IPS DF 6.9 (cell line): ENCODE results near the gene MDFIC.

Source experiments
- DNase-seq: peaks from one replicate; pipeline ENCODE4 v3.0.0-alpha.2; 2013; ENCODE audit warnings: low read depth, low spot score
- H3K27ac ChIP-seq: one replicate; pipeline ENCODE4 v1.5.1; 2013; ENCODE audit warnings: low read length, control low read depth
- H3K27me3 ChIP-seq: 2 replicates; pipeline ENCODE4 v1.6.1; 2013; ENCODE audit warnings: mild to moderate bottlenecking, low read length; ENCODE audit not compliant: control insufficient read depth, insufficient read depth
- H3K36me3 ChIP-seq: 2 replicates; pipeline ENCODE4 v1.6.1; 2013; ENCODE audit warnings: low read length; ENCODE audit not compliant: control insufficient read depth, insufficient read depth
- H3K4me1 ChIP-seq: 2 replicates; pipeline ENCODE4 v1.6.1; 2013; ENCODE audit warnings: low read length; ENCODE audit not compliant: control insufficient read depth, insufficient read depth
- H3K4me3 ChIP-seq: 2 replicates; pipeline ENCODE4 v1.5.1; 2013; ENCODE audit warnings: mild to moderate bottlenecking, low read length
- H3K9me3 ChIP-seq: 2 replicates; pipeline ENCODE4 v1.6.1; 2013; ENCODE audit warnings: low read length, inconsistent platforms; ENCODE audit not compliant: control insufficient read depth, insufficient read depth
- WGBS: extraction: QIAGEN DNeasy Blood & Tissue Kit; methylation state at CpG from one replicate; pipeline ENCODE4 v1.1.7; 2013; ENCODE audit warnings: mixed read lengths, missing lambda C conversion rate; ENCODE audit not compliant: insufficient read length, insufficient coverage; 5-methylcytosine and 5-hydroxymethylcytosine counted together

The MDFIC gene

DNA sequence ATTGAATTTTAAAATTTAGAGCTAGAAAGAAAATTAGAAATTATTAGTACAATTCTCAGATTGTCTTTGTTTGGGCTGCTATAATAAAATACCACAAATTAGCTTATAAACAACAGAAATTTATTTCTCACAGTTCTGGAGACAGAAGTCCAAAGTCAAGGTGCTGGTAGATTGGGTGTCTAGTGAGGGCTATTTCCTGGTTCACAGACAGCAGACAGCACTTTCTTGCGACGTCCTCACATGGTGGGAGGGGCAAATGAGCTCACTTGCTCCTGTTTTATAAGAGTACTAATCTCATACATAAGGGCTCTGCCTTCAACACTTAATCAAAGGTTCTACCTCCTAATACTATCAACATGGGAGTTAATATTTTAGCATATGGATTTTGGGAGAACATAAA, 134.1 kb downstream of the MDFIC start:
- no peaks in the 10 kb centered on the region for H3K36me3 ChIP-seq
- no peaks in the 10 kb centered on the region for H3K9me3 ChIP-seq
- no peaks in the 10 kb centered on the region for H3K27me3 ChIP-seq
- no peak overlapping the region for H3K4me3 ChIP-seq
- DNase-seq, result no peak
- no peaks in the 10 kb centered on the region for H3K4me1 ChIP-seq
- no CpG with 5 or more reads among the region's 2 CpGs for WGBS
- H3K27ac ChIP-seq, result no peak overlapping the region

DNA sequence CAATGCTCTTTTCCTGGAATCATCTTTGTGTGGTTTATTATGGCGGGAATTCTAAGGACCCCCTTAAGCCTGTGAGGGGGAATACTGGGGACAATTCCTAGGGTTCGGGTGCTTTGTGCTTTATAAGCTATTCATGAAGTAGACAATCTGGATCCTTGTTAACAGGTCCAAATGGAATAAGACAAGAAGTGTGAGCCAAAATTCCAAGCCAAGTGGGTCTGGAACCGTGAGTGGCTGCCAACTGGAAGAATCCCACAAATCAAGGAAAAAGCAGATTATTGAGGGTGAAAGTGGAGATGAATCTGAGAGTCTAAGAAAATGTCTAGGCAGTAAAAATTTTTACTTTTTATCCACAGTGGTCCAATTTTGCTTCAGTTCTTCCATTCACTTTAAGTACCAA, 136.8 kb downstream of the MDFIC start:
- H3K27me3 ChIP-seq, result no peaks in the 10 kb centered on the region
- no peak for DNase-seq
- no CpG with 5 or more reads among the region's 3 CpGs for WGBS
- no peak overlapping the region for H3K27ac ChIP-seq
- H3K4me1 ChIP-seq, result no peaks in the 10 kb centered on the region
- no peak overlapping the region for H3K4me3 ChIP-seq
- H3K9me3 ChIP-seq, result no peaks in the 10 kb centered on the region
- no peaks in the 10 kb centered on the region for H3K36me3 ChIP-seq

DNA sequence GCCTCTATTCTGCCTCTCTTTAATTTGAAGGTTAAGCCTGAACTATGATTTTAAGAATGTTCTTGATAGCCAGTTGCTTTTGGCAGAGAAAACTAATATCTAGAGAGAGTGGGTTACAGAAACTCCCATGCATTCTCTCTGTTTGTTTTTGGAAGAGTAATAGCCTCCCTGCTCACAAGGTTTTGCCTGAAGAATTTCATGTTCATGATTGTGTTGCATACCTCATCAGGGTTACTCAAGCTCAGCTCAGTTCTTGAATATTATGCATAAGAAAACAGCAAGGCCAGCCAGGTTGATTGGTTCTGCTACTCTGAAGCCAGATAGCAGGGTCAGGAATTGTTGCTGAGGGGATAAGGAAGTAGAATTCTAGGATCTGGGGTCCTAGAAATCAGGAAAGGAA, 137.4 kb downstream of the MDFIC start:
- Histone ChIP-seq H3K4me1 (no peaks in the 10 kb centered on the region), H3K27me3 (no peaks in the 10 kb centered on the region), H3K27ac (no peak overlapping the region), H3K36me3 (no peaks in the 10 kb centered on the region), H3K4me3 (no peak overlapping the region), H3K9me3 (no peaks in the 10 kb centered on the region)
- no peak for DNase-seq

DNA sequence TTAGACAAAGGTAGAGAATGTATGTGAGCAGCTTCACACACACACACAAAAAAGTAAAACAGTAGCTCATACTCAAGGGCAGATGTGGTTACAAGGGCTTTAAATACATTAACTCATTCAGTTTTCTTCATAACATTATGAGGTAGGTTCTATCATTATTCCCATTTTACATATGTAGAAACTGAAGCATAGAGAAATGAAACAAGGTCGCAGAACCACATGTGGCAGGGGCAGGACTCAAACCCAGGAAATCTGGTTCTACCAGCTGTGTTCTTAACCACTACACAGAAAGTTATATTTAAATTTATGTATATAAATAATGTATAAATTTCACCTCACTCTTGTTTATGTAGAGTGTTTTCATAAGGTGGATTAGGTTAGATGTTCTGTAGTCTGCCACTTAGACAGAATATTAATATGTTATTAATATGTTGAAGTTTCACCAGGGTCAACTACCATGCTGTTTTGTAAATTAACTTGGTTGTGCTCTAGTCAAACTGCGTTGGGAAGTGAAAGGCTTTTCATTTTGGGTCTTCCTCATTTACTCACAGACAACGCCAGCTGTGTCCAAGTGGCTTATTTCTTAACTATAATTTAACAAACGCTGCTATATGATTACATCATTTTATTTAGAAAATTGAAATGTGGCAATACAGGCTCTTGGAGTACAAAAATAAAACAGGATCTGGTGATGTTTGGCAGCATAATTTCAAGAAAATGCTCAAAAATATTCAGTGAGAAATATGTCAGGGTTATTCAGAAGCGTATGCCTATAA, 138.4 kb downstream of the MDFIC start:
- Histone ChIP-seq H3K36me3 (no peaks in the 10 kb centered on the region), H3K4me3 (no peak overlapping the region), H3K4me1 (no peaks in the 10 kb centered on the region), H3K27ac (no peak overlapping the region), H3K27me3 (no peaks in the 10 kb centered on the region), H3K9me3 (no peaks in the 10 kb centered on the region)
- WGBS, result no CpG with 5 or more reads among the region's 5 CpGs
- no peak for DNase-seq

DNA sequence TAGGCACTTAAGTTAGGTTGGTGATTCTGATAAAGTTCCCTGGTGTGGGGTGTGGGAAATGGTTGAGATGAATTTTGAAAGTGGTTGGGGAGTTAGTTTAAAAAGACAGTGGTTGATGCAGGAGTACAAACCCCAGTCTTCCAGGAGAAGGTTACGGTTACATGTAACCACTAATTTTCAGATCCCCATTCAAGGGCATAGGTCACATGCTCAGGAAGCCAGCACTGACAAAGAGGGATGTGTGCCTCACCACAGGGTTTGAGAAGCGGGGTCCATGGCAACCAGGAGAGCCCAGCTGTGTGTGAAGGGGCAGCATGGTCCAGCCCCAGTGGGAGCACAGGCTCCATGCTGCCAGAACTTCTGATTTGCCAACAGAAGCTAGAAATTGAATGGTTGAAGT, 144.2 kb downstream of the MDFIC start:
- no peaks in the 10 kb centered on the region for H3K9me3 ChIP-seq
- WGBS, result no CpG with 5 or more reads among the region's 2 CpGs
- H3K27me3 ChIP-seq, result no peaks in the 10 kb centered on the region
- no peak for DNase-seq
- H3K4me3 ChIP-seq, result no peak overlapping the region
- no peak overlapping the region for H3K27ac ChIP-seq
- no peaks in the 10 kb centered on the region; the same call in 1 of the 2 replicates for H3K36me3 ChIP-seq
- H3K4me1 ChIP-seq, result no peaks in the 10 kb centered on the region

DNA sequence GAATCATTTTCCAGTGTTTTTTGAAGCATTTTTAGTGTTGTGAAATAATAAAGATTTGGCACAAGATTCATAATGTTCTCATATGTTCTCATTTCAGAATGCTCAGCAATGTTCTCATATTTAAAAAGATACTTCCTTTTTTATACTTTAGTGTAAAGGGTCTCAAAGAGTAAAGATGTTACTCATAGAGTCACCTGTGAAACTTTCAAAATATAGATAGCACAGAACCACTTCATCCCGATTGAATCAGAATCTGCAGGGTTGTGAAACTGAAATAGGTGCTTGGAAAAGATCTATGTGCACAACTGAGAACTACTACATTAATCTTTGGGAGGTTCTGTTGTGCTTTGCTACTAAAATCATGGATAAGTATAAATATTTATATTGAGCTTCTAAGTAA, 144.7 kb downstream of the MDFIC start:
- Histone ChIP-seq H3K9me3 (no peaks in the 10 kb centered on the region), H3K27me3 (no peaks in the 10 kb centered on the region), H3K4me3 (no peak overlapping the region), H3K36me3 (no peaks in the 10 kb centered on the region; the same call in 1 of the 2 replicates), H3K27ac (no peak overlapping the region), H3K4me1 (no peaks in the 10 kb centered on the region)
- WGBS, result no CpG with 5 or more reads among the region's 1 CpG
- DNase-seq, result no peak

DNA sequence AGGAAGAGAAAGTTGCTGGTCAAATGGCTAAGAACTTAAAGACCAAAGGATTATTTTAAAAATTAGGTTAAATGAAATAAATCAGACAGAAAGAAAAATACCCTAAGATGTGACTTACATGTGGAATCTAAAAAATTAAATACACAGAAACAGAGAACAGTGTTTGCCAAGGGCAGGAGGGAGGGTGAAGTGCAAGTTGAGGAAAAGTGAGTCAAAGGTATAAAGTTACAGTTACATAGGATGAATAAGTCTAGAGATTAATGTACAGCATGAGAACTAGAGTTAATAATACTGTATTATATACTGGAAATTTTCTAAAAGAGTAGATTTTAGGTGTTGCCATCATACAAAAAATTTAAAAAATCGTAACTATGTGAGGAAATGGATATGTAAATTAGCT, 146.3 kb downstream of the MDFIC start:
- no peak for DNase-seq
- Histone ChIP-seq H3K27me3 (no peaks in the 10 kb centered on the region), H3K4me3 (no peak overlapping the region), H3K27ac (no peak overlapping the region), H3K4me1 (no peaks in the 10 kb centered on the region), H3K36me3 (no peaks in the 10 kb centered on the region; the same call in 1 of the 2 replicates), H3K9me3 (no peaks in the 10 kb centered on the region)
- WGBS, result no CpG with 5 or more reads among the region's 1 CpG
